ENCODE data around the gene GABRG3. TPM values are rescaled to one million over a fixed set of nuclear protein-coding genes. Genes with fewer than 3 reads are reported as not detected.

The GABRG3 gene
- total and polyA plus RNA-seq, 9 of the 15 experiments (the other 6 are each of a cell fraction or from before 2014, with no cell fraction given), result 4.0 to 15.1 (median 11.2) TPM

GRCh38 chr15:27412415-27412814 lies 441.4 kb downstream of the GABRG3 start (continued):
- TF ChIP-seq, protein P1, sequence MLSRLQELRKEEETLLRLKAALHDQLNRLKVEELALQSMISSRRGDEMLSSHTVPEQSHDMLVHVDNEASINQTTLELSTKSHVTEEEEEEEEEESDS (CRISPR knock-in tag; IDR thresholded peaks at IDR 0.05), result no peak
- TF ChIP-seq CHAMP1 (IDR thresholded peaks at IDR 0.05), result no peak
- no peak for TF ChIP-seq BCLAF1 (IDR thresholded peaks at IDR 0.05; ENCODE audit: borderline replicate concordance in 1 of 2, control insufficient read depth in 1 of 2, low read depth in 2 of 2, low read length in 1 of 2)
- TF ChIP-seq ZNF253 (CRISPR knock-in tag; conservative IDR thresholded peaks at IDR 0.05), result no peak
- no peak for TF ChIP-seq NFE2 (IDR thresholded peaks at IDR 0.05; ENCODE audit: low read depth)

Measured in K562 (cell line).